ENCODE measurements around the gene CTNNA1.

CTNNA1 gene

DNA sequence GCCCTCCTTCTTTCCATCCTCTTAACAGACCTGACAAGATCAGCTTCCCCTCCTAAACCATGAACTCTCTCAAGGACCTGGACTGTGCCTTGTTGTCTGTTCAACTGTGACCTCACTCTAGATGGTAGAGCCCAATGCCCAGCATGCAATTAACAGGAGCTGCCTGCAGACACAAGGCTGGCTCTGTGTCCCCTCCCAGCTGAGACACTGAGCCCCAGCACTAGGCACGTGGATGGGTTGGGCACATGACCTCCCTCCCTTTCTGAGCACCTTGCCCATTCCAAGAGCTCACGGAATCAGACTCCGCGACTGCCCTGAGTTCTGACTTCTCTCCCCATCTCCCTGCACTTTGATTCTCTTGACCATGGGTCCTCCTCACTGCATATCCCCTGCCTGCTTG is 215.4 kb downstream of the CTNNA1 start:
- TF ChIP-seq, protein P1, sequence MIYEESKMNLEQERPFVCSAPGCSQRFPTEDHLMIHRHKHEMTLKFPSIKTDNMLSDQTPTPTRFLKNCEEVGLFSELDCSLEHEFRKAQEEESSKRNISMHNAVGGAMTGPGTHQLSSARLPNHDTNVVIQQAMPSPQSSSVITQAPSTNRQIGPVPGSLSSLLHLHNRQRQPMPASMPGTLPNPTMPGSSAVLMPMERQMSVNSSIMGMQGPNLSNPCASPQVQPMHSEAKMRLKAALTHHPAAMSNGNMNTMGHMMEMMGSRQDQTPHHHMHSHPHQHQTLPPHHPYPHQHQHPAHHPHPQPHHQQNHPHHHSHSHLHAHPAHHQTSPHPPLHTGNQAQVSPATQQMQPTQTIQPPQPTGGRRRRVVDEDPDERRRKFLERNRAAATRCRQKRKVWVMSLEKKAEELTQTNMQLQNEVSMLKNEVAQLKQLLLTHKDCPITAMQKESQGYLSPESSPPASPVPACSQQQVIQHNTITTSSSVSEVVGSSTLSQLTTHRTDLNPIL (CRISPR knock-in tag; IDR thresholded peaks at IDR 0.05; ENCODE audit: low read depth) = no peak
- TF ChIP-seq OSR1 (CRISPR knock-in tag; IDR thresholded peaks at IDR 0.05) (no peak), ARNTL (CRISPR knock-in tag; IDR thresholded peaks at IDR 0.05; ENCODE audit: borderline replicate concordance, low read depth) (no peak), ZFP30 (CRISPR knock-in tag; IDR thresholded peaks at IDR 0.05) (no peak), SNAI2 (CRISPR knock-in tag; IDR thresholded peaks at IDR 0.05) (no peak), BACH2 (CRISPR knock-in tag; IDR thresholded peaks at IDR 0.05; ENCODE audit: borderline replicate concordance) (no peak), RARB (CRISPR knock-in tag; IDR thresholded peaks at IDR 0.05) (no peak), CSDC2 (CRISPR knock-in tag; IDR thresholded peaks at IDR 0.05) (no peak), ISL1 (CRISPR knock-in tag; IDR thresholded peaks at IDR 0.05) (no peak), ESRRG (CRISPR knock-in tag; IDR thresholded peaks at IDR 0.05) (no peak), GLIS3 (CRISPR knock-in tag; IDR thresholded peaks at IDR 0.05) (no peak), ZNF8 (CRISPR knock-in tag; IDR thresholded peaks at IDR 0.05) (no peak), TCF4 (CRISPR knock-in tag; IDR thresholded peaks at IDR 0.05; ENCODE audit: borderline replicate concordance) (no peak)
- TF ChIP-seq, protein P2, sequence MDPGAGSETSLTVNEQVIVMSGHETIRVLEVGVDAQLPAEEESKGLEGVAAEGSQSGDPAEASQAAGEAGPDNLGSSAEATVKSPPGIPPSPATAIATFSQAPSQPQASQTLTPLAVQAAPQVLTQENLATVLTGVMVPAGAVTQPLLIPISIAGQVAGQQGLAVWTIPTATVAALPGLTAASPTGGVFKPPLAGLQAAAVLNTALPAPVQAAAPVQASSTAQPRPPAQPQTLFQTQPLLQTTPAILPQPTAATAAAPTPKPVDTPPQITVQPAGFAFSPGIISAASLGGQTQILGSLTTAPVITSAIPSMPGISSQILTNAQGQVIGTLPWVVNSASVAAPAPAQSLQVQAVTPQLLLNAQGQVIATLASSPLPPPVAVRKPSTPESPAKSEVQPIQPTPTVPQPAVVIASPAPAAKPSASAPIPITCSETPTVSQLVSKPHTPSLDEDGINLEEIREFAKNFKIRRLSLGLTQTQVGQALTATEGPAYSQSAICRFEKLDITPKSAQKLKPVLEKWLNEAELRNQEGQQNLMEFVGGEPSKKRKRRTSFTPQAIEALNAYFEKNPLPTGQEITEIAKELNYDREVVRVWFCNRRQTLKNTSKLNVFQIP (CRISPR knock-in tag; IDR thresholded peaks at IDR 0.05; ENCODE audit: borderline replicate concordance, low read depth) = no peak
- ATAC-seq = no peak

DNA sequence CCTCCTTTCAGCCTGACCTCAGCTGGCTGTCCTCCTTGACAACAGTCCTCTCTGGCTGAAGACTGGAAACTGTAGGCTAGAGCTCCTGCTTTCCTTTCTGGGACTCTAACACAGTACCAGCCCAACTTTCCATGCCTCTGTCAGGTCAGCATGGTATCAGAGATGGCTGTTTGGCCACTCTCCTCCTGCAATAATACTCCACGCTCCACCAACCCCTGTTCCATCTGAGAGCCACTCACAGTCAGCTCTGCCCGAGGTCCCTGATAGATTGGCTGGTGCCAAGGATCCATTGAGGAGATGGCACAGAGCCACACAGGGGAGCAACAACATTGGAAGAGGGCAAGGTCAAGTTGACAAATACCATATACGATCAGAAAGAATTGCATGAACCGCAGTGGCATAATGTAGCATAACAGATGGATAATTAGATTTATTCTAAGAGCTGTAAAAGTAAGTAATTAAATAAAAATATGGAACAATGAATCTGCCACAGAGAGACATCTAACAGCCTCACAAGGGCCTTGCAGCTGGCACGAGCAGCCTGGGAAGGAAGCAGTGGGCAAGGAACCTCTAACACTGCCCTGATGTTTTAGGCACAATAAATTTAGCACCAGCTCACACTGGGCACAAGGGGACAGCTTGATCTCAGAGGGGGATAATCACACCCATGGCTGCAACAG is 216.2 kb downstream of the CTNNA1 start:
- TF ChIP-seq GLIS3 (CRISPR knock-in tag; IDR thresholded peaks at IDR 0.05) (no peak), ISL1 (CRISPR knock-in tag; IDR thresholded peaks at IDR 0.05) (peak; percentile 68), ZFP30 (CRISPR knock-in tag; IDR thresholded peaks at IDR 0.05) (0 out of 2 replicates have a peak, but pooled peaks have one; percentile 7), ZNF8 (CRISPR knock-in tag; IDR thresholded peaks at IDR 0.05) (0 out of 2 replicates have a peak, but pooled peaks have one; percentile 10), TCF4 (CRISPR knock-in tag; IDR thresholded peaks at IDR 0.05; ENCODE audit: borderline replicate concordance) (peak; percentile 18; the same call in 1 of the 2 replicates)
- TF ChIP-seq, protein P3, sequence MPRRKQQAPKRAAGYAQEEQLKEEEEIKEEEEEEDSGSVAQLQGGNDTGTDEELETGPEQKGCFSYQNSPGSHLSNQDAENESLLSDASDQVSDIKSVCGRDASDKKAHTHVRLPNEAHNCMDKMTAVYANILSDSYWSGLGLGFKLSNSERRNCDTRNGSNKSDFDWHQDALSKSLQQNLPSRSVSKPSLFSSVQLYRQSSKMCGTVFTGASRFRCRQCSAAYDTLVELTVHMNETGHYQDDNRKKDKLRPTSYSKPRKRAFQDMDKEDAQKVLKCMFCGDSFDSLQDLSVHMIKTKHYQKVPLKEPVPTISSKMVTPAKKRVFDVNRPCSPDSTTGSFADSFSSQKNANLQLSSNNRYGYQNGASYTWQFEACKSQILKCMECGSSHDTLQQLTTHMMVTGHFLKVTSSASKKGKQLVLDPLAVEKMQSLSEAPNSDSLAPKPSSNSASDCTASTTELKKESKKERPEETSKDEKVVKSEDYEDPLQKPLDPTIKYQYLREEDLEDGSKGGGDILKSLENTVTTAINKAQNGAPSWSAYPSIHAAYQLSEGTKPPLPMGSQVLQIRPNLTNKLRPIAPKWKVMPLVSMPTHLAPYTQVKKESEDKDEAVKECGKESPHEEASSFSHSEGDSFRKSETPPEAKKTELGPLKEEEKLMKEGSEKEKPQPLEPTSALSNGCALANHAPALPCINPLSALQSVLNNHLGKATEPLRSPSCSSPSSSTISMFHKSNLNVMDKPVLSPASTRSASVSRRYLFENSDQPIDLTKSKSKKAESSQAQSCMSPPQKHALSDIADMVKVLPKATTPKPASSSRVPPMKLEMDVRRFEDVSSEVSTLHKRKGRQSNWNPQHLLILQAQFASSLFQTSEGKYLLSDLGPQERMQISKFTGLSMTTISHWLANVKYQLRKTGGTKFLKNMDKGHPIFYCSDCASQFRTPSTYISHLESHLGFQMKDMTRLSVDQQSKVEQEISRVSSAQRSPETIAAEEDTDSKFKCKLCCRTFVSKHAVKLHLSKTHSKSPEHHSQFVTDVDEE (CRISPR knock-in tag; IDR thresholded peaks at IDR 0.05) = 0 out of 2 replicates have a peak, but pooled peaks have one; percentile 37
- peak; percentile 68 for ATAC-seq

DNA sequence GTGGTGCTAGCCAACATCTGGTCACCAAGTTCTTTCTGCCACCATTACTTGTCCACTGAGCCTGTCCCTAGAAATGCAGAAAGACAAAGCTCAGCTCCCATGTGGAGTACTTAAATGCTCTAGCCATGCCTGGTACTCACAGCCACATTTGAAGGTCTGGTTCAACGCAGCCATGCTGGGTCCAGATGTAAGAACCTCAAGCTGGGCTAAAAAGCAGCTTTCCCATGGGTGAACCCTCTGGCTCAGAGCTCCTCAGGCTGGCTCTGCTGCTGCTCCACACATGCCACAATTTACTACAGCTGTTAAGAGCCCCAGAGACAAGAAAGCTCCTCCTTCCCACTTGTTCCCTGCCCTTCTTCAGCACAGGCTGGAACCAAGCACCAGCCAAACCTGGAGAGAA is 219.0 kb downstream of the CTNNA1 start:
- TF ChIP-seq ISL1 (CRISPR knock-in tag; IDR thresholded peaks at IDR 0.05) (no peak), PPARA (CRISPR knock-in tag; IDR thresholded peaks at IDR 0.05; ENCODE audit: borderline replicate concordance) (no peak), TCF4 (CRISPR knock-in tag; IDR thresholded peaks at IDR 0.05; ENCODE audit: borderline replicate concordance) (no peak), SNAI2 (CRISPR knock-in tag; IDR thresholded peaks at IDR 0.05) (no peak)
- TF ChIP-seq, protein P3 (CRISPR knock-in tag; IDR thresholded peaks at IDR 0.05) = no peak
- TF ChIP-seq, protein P1 (CRISPR knock-in tag; IDR thresholded peaks at IDR 0.05; ENCODE audit: low read depth) = no peak
- ATAC-seq = no peak

Data from SK-N-SH treated with all-trans-retinoic acid at 6 μM for 48 hours (cell line).